ENCODE measurements around the gene RAB1A. TPM values are rescaled to one million over a fixed set of nuclear protein-coding genes. Genes with fewer than 3 reads are reported as not detected.

Gene RAB1A
- total RNA-seq, 1 experiment from 2014 or later: 119 TPM

GRCh38 chr2:65039640-65040039 is 90.3 kb downstream of the RAB1A start:
- no peaks in the 10 kb centered on the region for H3K36me3 ChIP-seq (ENCODE audit: insufficient read depth, low read length, poor library complexity, severe bottlenecking)
- no peak for TF ChIP-seq EZH2 (IDR thresholded peaks at IDR 0.05; ENCODE audit: borderline replicate concordance, low read depth, low read length, poor library complexity, severe bottlenecking)
- no peak for TF ChIP-seq CTCF (conservative IDR thresholded peaks at IDR 0.05; ENCODE audit: low read depth, low read length)
- H3K4me1 ChIP-seq (ENCODE audit: insufficient read depth, low read length, poor library complexity, severe bottlenecking): peaks cover 11% of the 10 kb centered on the region
- H3K27ac ChIP-seq (ENCODE audit: low read depth, low read length, poor library complexity, severe bottlenecking): no peak overlapping the region
- no peaks in the 10 kb centered on the region for H3K27me3 ChIP-seq (replicated peaks; ENCODE audit: insufficient read depth, low read depth, low read length, poor library complexity)
- no peak for DNase-seq (ENCODE audit: low spot score)
- no peaks in the 10 kb centered on the region for H3K9me3 ChIP-seq (ENCODE audit: low read depth, low read length, poor library complexity, severe bottlenecking)
- intact Hi-C loops (cut with micrococcal nuclease; ENCODE audit: unreplicated experiment): loop anchor here (1.0 kb wide), 1 partner anchor 122 kb away; no protein-coding TSS in a partner anchor
- BruUV-seq (replicated peaks): no TSS peak
- ChIA-PET POLR2A (ENCODE audit: low non-redundant PET) (no interaction called here), CTCF (interaction anchor here (2.3 kb wide), 1 partner anchor 122 kb away, joined by 18 read pairs; no protein-coding TSS in a partner anchor)
- no peak overlapping the region for H3K4me3 ChIP-seq (ENCODE audit: low read depth, low read length, poor library complexity, severe bottlenecking)

GRCh38 chr2:65037178-65037577 is 92.7 kb downstream of the RAB1A start:
- no peak for DNase-seq (ENCODE audit: low spot score)
- TF ChIP-seq CTCF (conservative IDR thresholded peaks at IDR 0.05; ENCODE audit: low read depth, low read length): no peak
- TF ChIP-seq EZH2 (IDR thresholded peaks at IDR 0.05; ENCODE audit: borderline replicate concordance, low read depth, low read length, poor library complexity, severe bottlenecking): no peak
- no peaks in the 10 kb centered on the region for H3K9me3 ChIP-seq (ENCODE audit: low read depth, low read length, poor library complexity, severe bottlenecking)
- H3K27ac ChIP-seq (ENCODE audit: low read depth, low read length, poor library complexity, severe bottlenecking): no peak overlapping the region
- intact Hi-C loops (cut with micrococcal nuclease; ENCODE audit: unreplicated experiment): no loop called here
- no peak overlapping the region for H3K4me3 ChIP-seq (ENCODE audit: low read depth, low read length, poor library complexity, severe bottlenecking)
- BruUV-seq (replicated peaks): no TSS peak
- H3K27me3 ChIP-seq (replicated peaks; ENCODE audit: insufficient read depth, low read depth, low read length, poor library complexity): no peaks in the 10 kb centered on the region
- ChIA-PET CTCF (interaction anchor here (0.5 kb wide), 1 partner anchor 137 kb away, joined by 3 read pairs; no protein-coding TSS in a partner anchor), POLR2A (ENCODE audit: low non-redundant PET) (no interaction called here)
- H3K36me3 ChIP-seq (ENCODE audit: insufficient read depth, low read length, poor library complexity, severe bottlenecking): no peaks in the 10 kb centered on the region
- peaks cover 15% of the 10 kb centered on the region for H3K4me1 ChIP-seq (ENCODE audit: insufficient read depth, low read length, poor library complexity, severe bottlenecking)

Other genes with a start within 250 kb of the RAB1A start
- gene SLC1A4, start 140.7 kb downstream of the RAB1A start, total RNA-seq (2021): 69.5 and 78.1 TPM in 2 replicates
- gene CEP68, start 73.7 kb downstream of the RAB1A start, total RNA-seq (2021): 10.1 and 13.4 TPM in 2 replicates
- 235 and 253 TPM in 2 replicates for gene ACTR2, start 97.7 kb upstream of the RAB1A start, total RNA-seq (2021)

All from A673 (cell line).